ENCODE measurements around the gene CLEC4E.
"Not testable (repeated sequence)": the region's sequence is repeated elsewhere in the genome, so short reads cannot be mapped to it uniquely, and the experiment has no call there.

Gene CLEC4E

GRCh38 chr12:8540831-8541230, at the start of gene CLEC4E:
CLEC4E (minus strand) TSS chr12:8540905; CDS start chr12:8540797, 108 bp downstream.
- not testable (repeated sequence) for DNase-seq

GRCh38 chr12:8589679-8590078, 49.0 kb upstream of the CLEC4E start:
- no peak for DNase-seq

GRCh38 chr12:8584478-8584877, 43.8 kb upstream of the CLEC4E start:
- not testable (repeated sequence) for DNase-seq

GRCh38 chr12:8584004-8584403, 43.3 kb upstream of the CLEC4E start:
- no peak for DNase-seq

- DNase-seq, result no peak
Measured at GRCh38 chr12:8581098-8581784, 40.5 kb upstream of the CLEC4E start.

GRCh38 chr12:8577879-8578278, 37.2 kb upstream of the CLEC4E start:
- DNase-seq, result no peak

- peak; percentile 18 for DNase-seq
Measured at GRCh38 chr12:8572507-8572906, 31.8 kb upstream of the CLEC4E start.

- peak; percentile 39 for DNase-seq
Measured at GRCh38 chr12:8566525-8566924, 25.8 kb upstream of the CLEC4E start.

- DNase-seq, result not testable (repeated sequence)
Measured at GRCh38 chr12:8566052-8566451, 25.3 kb upstream of the CLEC4E start.

- DNase-seq, result no peak
Measured at GRCh38 chr12:8564656-8565055, 24.0 kb upstream of the CLEC4E start.

- no peak for DNase-seq
Measured at GRCh38 chr12:8563356-8563755, 22.7 kb upstream of the CLEC4E start.

GRCh38 chr12:8562310-8562709, 21.6 kb upstream of the CLEC4E start:
- no peak for DNase-seq

GRCh38 chr12:8561011-8561410, 20.3 kb upstream of the CLEC4E start:
- DNase-seq, result peak; percentile 30

- no peak for DNase-seq
Measured at GRCh38 chr12:8559676-8560075, 19.0 kb upstream of the CLEC4E start.

GRCh38 chr12:8556531-8557097, 15.9 kb upstream of the CLEC4E start:
- no peak for DNase-seq

- DNase-seq, result no peak
Measured at GRCh38 chr12:8554451-8555195, 13.9 kb upstream of the CLEC4E start.

GRCh38 chr12:8553088-8553627, 12.5 kb upstream of the CLEC4E start:
- no peak for DNase-seq

- no peak for DNase-seq
Measured at GRCh38 chr12:8549381-8549780, 8.7 kb upstream of the CLEC4E start.

- DNase-seq, result no peak
Measured at GRCh38 chr12:8548192-8548591, 7.5 kb upstream of the CLEC4E start.

GRCh38 chr12:8547645-8548044, 6.9 kb upstream of the CLEC4E start:
- DNase-seq, result no peak

- no peak for DNase-seq
Measured at GRCh38 chr12:8546591-8546990, 5.9 kb upstream of the CLEC4E start.

GRCh38 chr12:8544295-8544694, 3.6 kb upstream of the CLEC4E start:
- peak; percentile 79 for DNase-seq

- DNase-seq, result no peak
Measured at GRCh38 chr12:8541562-8541961, 857 bp upstream of the CLEC4E start.

- not testable (repeated sequence) for DNase-seq
Measured at GRCh38 chr12:8537820-8538219, 2.9 kb downstream of the CLEC4E start.
